Type B pancreatic cell (in vitro differentiated cells): ENCODE data around the gene SNRNP40. TPM values are rescaled to one million over a fixed set of nuclear protein-coding genes. Genes with fewer than 3 reads are reported as not detected.

Source experiments
- DNase-seq: peaks from one replicate; pipeline ENCODE4 v3.0.0; 2021; ENCODE audit warnings: mixed read lengths; ENCODE audit not compliant: unreplicated experiment; ENCODE audit errors: extremely low spot score
- H3K27ac Mint-ChIP-seq: 2 replicates; pipeline ENCODE4 v1.8.0; 2021; ENCODE audit warnings: mild to moderate bottlenecking, mixed read lengths
- H3K27me3 Mint-ChIP-seq: 2 replicates; pipeline ENCODE4 v1.8.0; 2021; ENCODE audit warnings: mixed read lengths
- H3K36me3 Mint-ChIP-seq: 2 replicates; pipeline ENCODE4 v1.8.0; 2021; ENCODE audit warnings: mixed read lengths
- H3K4me1 Mint-ChIP-seq: one replicate; pipeline ENCODE4 v1.8.0; 2021; ENCODE audit warnings: mixed read lengths; ENCODE audit not compliant: unreplicated experiment
- H3K4me3 Mint-ChIP-seq: 2 replicates; pipeline ENCODE4 v1.8.0; 2021; ENCODE audit warnings: mild to moderate bottlenecking, mixed read lengths
- H3K9me3 Mint-ChIP-seq: 2 replicates; pipeline ENCODE4 v1.8.0; 2021; ENCODE audit warnings: mixed read lengths
- CTCF ChIP-seq: fragments of 200-600 bp; sonication (generic); conservative IDR thresholded peaks from 2 replicates; pipeline ENCODE4 v1.5.0; 2021; ENCODE audit warnings: antibody characterized with exemption, mild to moderate bottlenecking
- total RNA-seq: library from RNA; stranded (reverse); gene quantifications from 2 replicates; pipeline ENCODE4 v1.2.1, GENCODE V29; 2021; ENCODE audit warnings: low replicate concordance

Gene SNRNP40
- total RNA-seq, 1 donor from 2014 or later = 79.9 TPM

- Mint-ChIP-seq H3K4me1 (no peaks in the 10 kb centered on the region), H3K27me3 (no peaks in the 10 kb centered on the region), H3K36me3 (peaks cover 9% of the 10 kb centered on the region), H3K9me3 (no peaks in the 10 kb centered on the region), H3K4me3 (no peak overlapping the region), H3K27ac (no peak overlapping the region)
- no peak for DNase-seq
- TF ChIP-seq CTCF = no peak
Observed at GRCh38 chr1:31327381-31327780, 30.8 kb upstream of the SNRNP40 start.

- Mint-ChIP-seq H3K4me3 (no peak overlapping the region), H3K4me1 (no peaks in the 10 kb centered on the region), H3K36me3 (peaks cover 3% of the 10 kb centered on the region), H3K27ac (peak overlapping the region; percentile 31), H3K9me3 (no peaks in the 10 kb centered on the region), H3K27me3 (no peaks in the 10 kb centered on the region)
- TF ChIP-seq CTCF = no peak
- DNase-seq = no peak
Observed at GRCh38 chr1:31326461-31326860, 29.9 kb upstream of the SNRNP40 start.

- no peaks in the 10 kb centered on the region for H3K4me1 Mint-ChIP-seq
- TF ChIP-seq CTCF = no peak
- H3K4me3 Mint-ChIP-seq = no peak overlapping the region
- no peaks in the 10 kb centered on the region for H3K27me3 Mint-ChIP-seq
- H3K36me3 Mint-ChIP-seq = peaks cover 8% of the 10 kb centered on the region
- DNase-seq = no peak
- H3K9me3 Mint-ChIP-seq = no peaks in the 10 kb centered on the region
- H3K27ac Mint-ChIP-seq = no peak overlapping the region
Observed at GRCh38 chr1:31324992-31325391, 28.4 kb upstream of the SNRNP40 start.

- DNase-seq = no peak
- Mint-ChIP-seq H3K4me3 (no peak overlapping the region), H3K27ac (no peak overlapping the region), H3K27me3 (no peaks in the 10 kb centered on the region), H3K4me1 (no peaks in the 10 kb centered on the region), H3K9me3 (no peaks in the 10 kb centered on the region), H3K36me3 (peaks cover 12% of the 10 kb centered on the region)
- no peak for TF ChIP-seq CTCF
Observed at GRCh38 chr1:31324093-31324492, 27.5 kb upstream of the SNRNP40 start.

- no peak overlapping the region for H3K4me3 Mint-ChIP-seq
- no peaks in the 10 kb centered on the region for H3K9me3 Mint-ChIP-seq
- no peaks in the 10 kb centered on the region for H3K4me1 Mint-ChIP-seq
- DNase-seq = no peak
- H3K36me3 Mint-ChIP-seq = peaks cover 35% of the 10 kb centered on the region
- H3K27ac Mint-ChIP-seq = no peak overlapping the region
- TF ChIP-seq CTCF = no peak
- no peaks in the 10 kb centered on the region for H3K27me3 Mint-ChIP-seq
Observed at GRCh38 chr1:31318146-31318545, 21.6 kb upstream of the SNRNP40 start.

GRCh38 chr1:31315902-31316301 lies 19.3 kb upstream of the SNRNP40 start:
- no peaks in the 10 kb centered on the region for H3K4me1 Mint-ChIP-seq
- H3K27ac Mint-ChIP-seq = no peak overlapping the region
- no peak for DNase-seq
- no peak for TF ChIP-seq CTCF
- H3K9me3 Mint-ChIP-seq = no peaks in the 10 kb centered on the region
- H3K36me3 Mint-ChIP-seq = peaks cover 42% of the 10 kb centered on the region
- no peak overlapping the region for H3K4me3 Mint-ChIP-seq
- H3K27me3 Mint-ChIP-seq = no peaks in the 10 kb centered on the region
